SK-N-SH (cell line): ENCODE results near the gene SMLR1. TPM values are rescaled to one million over a fixed set of nuclear protein-coding genes. Genes with fewer than 3 reads are reported as not detected.

ENCODE experiments used
- CTCF ChIA-PET: fragments of 300-600, 350-600 bp; formaldehyde crosslinking; extraction: SDS; loops from one replicate; lab custom pipeline; 2021; lab: Yijun Ruan, JAX
- POLR2A ChIA-PET: fragments of 350-600 bp; sonication (Branson Sonifier 250); formaldehyde crosslinking; extraction: SDS; loops from one replicate; lab custom pipeline; 2020; ENCODE audit warnings: antibody characterized with exemption, inconsistent platforms; lab: Yijun Ruan, JAX
- DNase-seq: peaks from one replicate; pipeline ENCODE4 v3.0.0; 2012
- H2AFZ ChIP-seq: fragments of 200-600 bp; sonication (generic); 2 replicates; pipeline ENCODE4 v1.8.1; 2016; ENCODE audit warnings: antibody characterized with exemption, mild to moderate bottlenecking, low read depth
- H3F3A ChIP-seq: fragments of 200-600 bp; sonication (generic); replicated peaks from 2 replicates; pipeline ENCODE3; 2016; ENCODE audit warnings: antibody characterized with exemption, mild to moderate bottlenecking; ENCODE audit not compliant: insufficient read depth
- H3K27ac ChIP-seq, 2 experiments: fragments of 200-500 bp in 1 of 2; fragments of 200-600 bp in 1 of 2; sonication (Bioruptor generic) in 1 of 2; sonication (generic), shearing (Covaris generic) in 1 of 2; 2 replicates each; pipeline versions ENCODE4 v1.5.1 to v1.6.1; 2014 to 2016; ENCODE audit warnings: low read depth in 2 of 2, inconsistent platforms in 1 of 2, low read length in 1 of 2, mild to moderate bottlenecking in 1 of 2, mixed read lengths in 1 of 2
- H3K27me3 ChIP-seq: fragments of 200-600 bp; sonication (generic), shearing (Covaris generic); 2 replicates; pipeline ENCODE4 v1.6.1; 2016; ENCODE audit warnings: mixed run types; ENCODE audit not compliant: insufficient read depth
- H3K36me3 ChIP-seq, 2 experiments: fragments of 200-500 bp in 1 of 2; fragments of 200-600 bp in 1 of 2; sonication (Bioruptor generic) in 1 of 2; sonication (generic) in 1 of 2; replicated peaks in 1 of 2; 2 replicates each; pipeline versions ENCODE3 to v1.5.1; 2014 to 2016; ENCODE audit warnings: low read length in 1 of 2, mild to moderate bottlenecking in 1 of 2; ENCODE audit not compliant: insufficient read depth in 2 of 2, control insufficient read depth in 1 of 2
- H3K4me1 ChIP-seq, 2 experiments: fragments of 200-500 bp in 1 of 2; fragments of 200-600 bp in 1 of 2; sonication (Bioruptor generic) in 1 of 2; sonication (generic), shearing (Covaris generic) in 1 of 2; 2 replicates each; pipeline versions ENCODE4 v1.5.1 to v1.6.1; 2014 to 2016; ENCODE audit warnings: low read depth in 1 of 2, low read length in 1 of 2, mixed run types in 1 of 2; ENCODE audit not compliant: insufficient read depth in 2 of 2, control insufficient read depth in 1 of 2
- H3K4me2 ChIP-seq: fragments of 200-600 bp; sonication (generic), shearing (Covaris generic); 2 replicates; pipeline ENCODE4 v1.6.1; 2017; ENCODE audit warnings: mixed run types
- H3K4me3 ChIP-seq, 2 experiments: fragments of 200-500 bp in 1 of 2; fragments of 200-600 bp in 1 of 2; sonication (Bioruptor generic) in 1 of 2; sonication (generic), shearing (Covaris generic) in 1 of 2; 2 replicates each; pipeline versions ENCODE4 v1.5.1 to v1.8.1; 2014 to 2016; ENCODE audit warnings: low read depth in 2 of 2, inconsistent platforms in 1 of 2, low read length in 1 of 2, mild to moderate bottlenecking in 1 of 2, mixed read lengths in 1 of 2, moderate library complexity in 1 of 2
- H3K79me2 ChIP-seq: fragments of 200-600 bp; sonication (generic); 2 replicates; pipeline ENCODE4 v1.8.1; 2017; ENCODE audit warnings: mild to moderate bottlenecking; ENCODE audit not compliant: insufficient read depth
- H3K9ac ChIP-seq: fragments of 200-600 bp; sonication (generic); 2 replicates; pipeline ENCODE4 v1.6.1; 2017; ENCODE audit warnings: mixed run types
- H3K9me2 ChIP-seq: fragments of 200-600 bp; sonication (generic); 2 replicates; pipeline ENCODE4 v1.6.1; 2017; ENCODE audit warnings: mixed run types
- H3K9me3 ChIP-seq: fragments of 200-600 bp; sonication (generic); 2 replicates; pipeline ENCODE4 v1.6.1; 2017; ENCODE audit warnings: mixed run types, mild to moderate bottlenecking, moderate library complexity
- H4K20me1 ChIP-seq: fragments of 200-600 bp; sonication (generic); 2 replicates; pipeline ENCODE4 v1.6.1; 2017; ENCODE audit warnings: mild to moderate bottlenecking, mixed run types; ENCODE audit not compliant: insufficient read depth
- EP300 ChIP-seq, 2 experiments: IDR thresholded peaks; 2 replicates each; pipeline versions ENCODE4 v1.4.0 to v1.6.1; 2012; ENCODE audit warnings: borderline replicate concordance in 1 of 2, low read depth in 1 of 2, low read length in 1 of 2
- FOXJ3 ChIP-seq: sonication (generic); formaldehyde crosslinking; IDR thresholded peaks from 2 replicates; pipeline ENCODE4 v1.5.1; 2020; ENCODE audit warnings: mild to moderate bottlenecking, missing genetic modification reagents
- JUND ChIP-seq: IDR thresholded peaks from 2 replicates; pipeline ENCODE4 v1.4.0; 2012
- MXI1 ChIP-seq: IDR thresholded peaks from 2 replicates; pipeline ENCODE4 v1.6.1; 2012; ENCODE audit warnings: mild to moderate bottlenecking, low read depth, low read length, improper control_type of control experiment
- RXRA ChIP-seq: IDR thresholded peaks from 2 replicates; pipeline ENCODE4 v1.4.0; 2012; ENCODE audit warnings: low read depth, mild to moderate bottlenecking, borderline replicate concordance
- SIN3A ChIP-seq: IDR thresholded peaks from 2 replicates; pipeline ENCODE4 v1.6.1; 2012; ENCODE audit warnings: low read depth, mild to moderate bottlenecking, low read length, moderate library complexity, borderline replicate concordance
- TAF1 ChIP-seq: IDR thresholded peaks from 2 replicates; pipeline ENCODE4 v1.6.1; 2012; ENCODE audit warnings: low read depth, mild to moderate bottlenecking, low read length, moderate library complexity, borderline replicate concordance
- TEAD4 ChIP-seq: IDR thresholded peaks from 2 replicates; pipeline ENCODE4 v1.4.0; 2012; ENCODE audit warnings: mild to moderate bottlenecking, borderline replicate concordance; ENCODE audit not compliant: insufficient read depth
- WGBS: methylation state at CpG from one replicate; pipeline ENCODE4 v1.1.6; 2017; ENCODE audit warnings: low lambda C conversion rate; 5-methylcytosine and 5-hydroxymethylcytosine counted together
- polyA plus RNA-seq, 3 experiments: library from polyadenylated mRNA; depleted of rRNA; stranded (reverse); fragments of >200 nt; gene quantifications; 2 replicates each; pipeline ENCODE4 v1.2.3, GENCODE V29; 2012
- TF ChIP-seq, protein P1 (sequence below): fragments of 200-600 bp; sonication (generic); IDR thresholded peaks from 2 replicates; pipeline ENCODE4 v1.6.1; 2017; ENCODE audit warnings: antibody characterized with exemption, mild to moderate bottlenecking, moderate library complexity
- TF ChIP-seq, protein P2 (sequence below): IDR thresholded peaks from 2 replicates; pipeline ENCODE4 v1.6.1; 2012; ENCODE audit warnings: mild to moderate bottlenecking, low read depth, low read length, moderate library complexity
- TF ChIP-seq, protein P3 (sequence below): IDR thresholded peaks from 2 replicates; pipeline ENCODE4 v1.4.0; 2012; ENCODE audit warnings: low read depth
- TF ChIP-seq, protein P4 (sequence below): fragments of 150-350 bp; IDR thresholded peaks from 2 replicates; pipeline ENCODE4 v1.6.1; 2016; ENCODE audit warnings: mild to moderate bottlenecking, low read depth, low read length

Gene SMLR1
- polyA plus RNA-seq, 1 of the 3 experiments (the other 2 are of a cell fraction): 0.03 TPM

DNA sequence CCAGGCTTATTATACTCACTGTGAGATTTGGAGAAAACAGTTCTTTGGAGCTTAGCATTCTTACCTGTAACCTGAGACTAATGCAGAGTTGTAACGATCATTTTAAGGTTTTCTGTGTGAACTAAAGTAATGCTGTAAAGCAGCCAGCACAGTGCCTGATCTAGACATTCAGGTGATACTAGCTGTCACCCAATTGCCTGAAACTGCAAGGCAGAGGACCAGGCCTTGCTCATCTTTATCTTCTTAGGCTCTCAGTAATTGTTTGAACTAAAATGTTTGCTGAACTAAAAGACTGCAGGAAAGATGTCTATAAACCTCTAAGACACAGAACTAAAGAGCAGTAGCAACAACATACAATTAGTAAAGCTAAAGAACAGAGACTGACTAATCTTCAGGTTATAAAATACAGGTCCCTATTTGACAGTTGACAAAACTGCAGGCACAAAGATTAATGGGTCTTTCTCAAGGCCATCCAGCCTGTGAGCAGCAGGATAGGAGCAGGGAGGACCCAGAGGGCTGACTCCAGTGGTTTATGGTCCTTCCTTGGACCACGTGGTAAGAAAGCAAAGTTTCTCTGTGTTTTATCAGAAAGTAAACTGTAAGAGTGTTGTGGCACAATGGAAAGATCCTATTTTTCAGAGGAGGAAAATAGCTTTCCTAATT is 31.4 kb downstream of the SMLR1 start:
- Histone ChIP-seq H3K9me2 (no peaks in the 10 kb centered on the region), H3K27ac (no peak overlapping the region), H3K27me3 (no peaks in the 10 kb centered on the region), H3K9me3 (peaks cover 4% of the 10 kb centered on the region; the same call in 1 of the 2 replicates), H3K4me1 (no peaks in the 10 kb centered on the region), H3K4me3 (no peak overlapping the region), H3F3A (peaks cover 5% of the 10 kb centered on the region), H2AFZ (peak overlapping the region; percentile 42; the same call in 1 of the 2 replicates), H3K36me3 (no peaks in the 10 kb centered on the region), H4K20me1 (no peaks in the 10 kb centered on the region), H3K4me2 (no peak overlapping the region; the same call in 1 of the 2 replicates), H3K9ac (no peak overlapping the region), H3K79me2 (no peaks in the 10 kb centered on the region)
- ChIA-PET POLR2A (no interaction called here), CTCF (interaction anchor here (2.5 kb wide), 1 partner anchor 14 kb away, joined by 11 read pairs; no protein-coding TSS in a partner anchor)
- TF ChIP-seq JUND: no peak
- TF ChIP-seq RXRA: no peak
- TF ChIP-seq, protein P1, sequence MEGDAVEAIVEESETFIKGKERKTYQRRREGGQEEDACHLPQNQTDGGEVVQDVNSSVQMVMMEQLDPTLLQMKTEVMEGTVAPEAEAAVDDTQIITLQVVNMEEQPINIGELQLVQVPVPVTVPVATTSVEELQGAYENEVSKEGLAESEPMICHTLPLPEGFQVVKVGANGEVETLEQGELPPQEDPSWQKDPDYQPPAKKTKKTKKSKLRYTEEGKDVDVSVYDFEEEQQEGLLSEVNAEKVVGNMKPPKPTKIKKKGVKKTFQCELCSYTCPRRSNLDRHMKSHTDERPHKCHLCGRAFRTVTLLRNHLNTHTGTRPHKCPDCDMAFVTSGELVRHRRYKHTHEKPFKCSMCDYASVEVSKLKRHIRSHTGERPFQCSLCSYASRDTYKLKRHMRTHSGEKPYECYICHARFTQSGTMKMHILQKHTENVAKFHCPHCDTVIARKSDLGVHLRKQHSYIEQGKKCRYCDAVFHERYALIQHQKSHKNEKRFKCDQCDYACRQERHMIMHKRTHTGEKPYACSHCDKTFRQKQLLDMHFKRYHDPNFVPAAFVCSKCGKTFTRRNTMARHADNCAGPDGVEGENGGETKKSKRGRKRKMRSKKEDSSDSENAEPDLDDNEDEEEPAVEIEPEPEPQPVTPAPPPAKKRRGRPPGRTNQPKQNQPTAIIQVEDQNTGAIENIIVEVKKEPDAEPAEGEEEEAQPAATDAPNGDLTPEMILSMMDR: no peak
- TF ChIP-seq TEAD4: no peak
- TF ChIP-seq FOXJ3 (CRISPR knock-in tag): no peak
- TF ChIP-seq EP300 (IDR thresholded peaks at IDR 0.05; ENCODE audit: borderline replicate concordance in 1 of 2, low read depth in 1 of 2, low read length in 1 of 2): no peak
- TF ChIP-seq SIN3A: no peak
- no peak for TF ChIP-seq MXI1
- TF ChIP-seq, protein P2, sequence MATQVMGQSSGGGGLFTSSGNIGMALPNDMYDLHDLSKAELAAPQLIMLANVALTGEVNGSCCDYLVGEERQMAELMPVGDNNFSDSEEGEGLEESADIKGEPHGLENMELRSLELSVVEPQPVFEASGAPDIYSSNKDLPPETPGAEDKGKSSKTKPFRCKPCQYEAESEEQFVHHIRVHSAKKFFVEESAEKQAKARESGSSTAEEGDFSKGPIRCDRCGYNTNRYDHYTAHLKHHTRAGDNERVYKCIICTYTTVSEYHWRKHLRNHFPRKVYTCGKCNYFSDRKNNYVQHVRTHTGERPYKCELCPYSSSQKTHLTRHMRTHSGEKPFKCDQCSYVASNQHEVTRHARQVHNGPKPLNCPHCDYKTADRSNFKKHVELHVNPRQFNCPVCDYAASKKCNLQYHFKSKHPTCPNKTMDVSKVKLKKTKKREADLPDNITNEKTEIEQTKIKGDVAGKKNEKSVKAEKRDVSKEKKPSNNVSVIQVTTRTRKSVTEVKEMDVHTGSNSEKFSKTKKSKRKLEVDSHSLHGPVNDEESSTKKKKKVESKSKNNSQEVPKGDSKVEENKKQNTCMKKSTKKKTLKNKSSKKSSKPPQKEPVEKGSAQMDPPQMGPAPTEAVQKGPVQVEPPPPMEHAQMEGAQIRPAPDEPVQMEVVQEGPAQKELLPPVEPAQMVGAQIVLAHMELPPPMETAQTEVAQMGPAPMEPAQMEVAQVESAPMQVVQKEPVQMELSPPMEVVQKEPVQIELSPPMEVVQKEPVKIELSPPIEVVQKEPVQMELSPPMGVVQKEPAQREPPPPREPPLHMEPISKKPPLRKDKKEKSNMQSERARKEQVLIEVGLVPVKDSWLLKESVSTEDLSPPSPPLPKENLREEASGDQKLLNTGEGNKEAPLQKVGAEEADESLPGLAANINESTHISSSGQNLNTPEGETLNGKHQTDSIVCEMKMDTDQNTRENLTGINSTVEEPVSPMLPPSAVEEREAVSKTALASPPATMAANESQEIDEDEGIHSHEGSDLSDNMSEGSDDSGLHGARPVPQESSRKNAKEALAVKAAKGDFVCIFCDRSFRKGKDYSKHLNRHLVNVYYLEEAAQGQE: no peak
- no peak for TF ChIP-seq TAF1
- TF ChIP-seq, protein P3, sequence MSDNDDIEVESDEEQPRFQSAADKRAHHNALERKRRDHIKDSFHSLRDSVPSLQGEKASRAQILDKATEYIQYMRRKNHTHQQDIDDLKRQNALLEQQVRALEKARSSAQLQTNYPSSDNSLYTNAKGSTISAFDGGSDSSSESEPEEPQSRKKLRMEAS: no peak
- TF ChIP-seq, protein P4, sequence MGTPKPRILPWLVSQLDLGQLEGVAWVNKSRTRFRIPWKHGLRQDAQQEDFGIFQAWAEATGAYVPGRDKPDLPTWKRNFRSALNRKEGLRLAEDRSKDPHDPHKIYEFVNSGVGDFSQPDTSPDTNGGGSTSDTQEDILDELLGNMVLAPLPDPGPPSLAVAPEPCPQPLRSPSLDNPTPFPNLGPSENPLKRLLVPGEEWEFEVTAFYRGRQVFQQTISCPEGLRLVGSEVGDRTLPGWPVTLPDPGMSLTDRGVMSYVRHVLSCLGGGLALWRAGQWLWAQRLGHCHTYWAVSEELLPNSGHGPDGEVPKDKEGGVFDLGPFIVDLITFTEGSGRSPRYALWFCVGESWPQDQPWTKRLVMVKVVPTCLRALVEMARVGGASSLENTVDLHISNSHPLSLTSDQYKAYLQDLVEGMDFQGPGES: no peak
- WGBS: 24% methylated on average over 2 of the region's 2 CpGs
- no peak for DNase-seq
